GM12874 (cell line): ENCODE data around the gene CFTR.
A peak's percentile ranks its signal among the peaks of the same experiment; 100 is the strongest.

Experiments
- TF ChIP-seq, protein P1 (sequence below): IDR thresholded peaks from 2 replicates; pipeline ENCODE4 v1.5.1; 2011; ENCODE audit warnings: low read depth, mild to moderate bottlenecking, control low read depth, low read length, moderate library complexity; ENCODE audit not compliant: insufficient read depth

Gene CFTR

DNA sequence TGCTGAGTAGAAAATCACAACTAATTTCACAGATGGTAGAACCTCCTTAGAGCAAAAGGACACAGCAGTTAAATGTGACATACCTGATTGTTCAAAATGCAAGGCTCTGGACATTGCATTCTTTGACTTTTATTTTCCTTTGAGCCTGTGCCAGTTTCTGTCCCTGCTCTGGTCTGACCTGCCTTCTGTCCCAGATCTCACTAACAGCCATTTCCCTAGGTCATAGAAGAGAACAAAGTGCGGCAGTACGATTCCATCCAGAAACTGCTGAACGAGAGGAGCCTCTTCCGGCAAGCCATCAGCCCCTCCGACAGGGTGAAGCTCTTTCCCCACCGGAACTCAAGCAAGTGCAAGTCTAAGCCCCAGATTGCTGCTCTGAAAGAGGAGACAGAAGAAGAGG, 186.9 kb downstream of the CFTR start:
- TF ChIP-seq, protein P1, sequence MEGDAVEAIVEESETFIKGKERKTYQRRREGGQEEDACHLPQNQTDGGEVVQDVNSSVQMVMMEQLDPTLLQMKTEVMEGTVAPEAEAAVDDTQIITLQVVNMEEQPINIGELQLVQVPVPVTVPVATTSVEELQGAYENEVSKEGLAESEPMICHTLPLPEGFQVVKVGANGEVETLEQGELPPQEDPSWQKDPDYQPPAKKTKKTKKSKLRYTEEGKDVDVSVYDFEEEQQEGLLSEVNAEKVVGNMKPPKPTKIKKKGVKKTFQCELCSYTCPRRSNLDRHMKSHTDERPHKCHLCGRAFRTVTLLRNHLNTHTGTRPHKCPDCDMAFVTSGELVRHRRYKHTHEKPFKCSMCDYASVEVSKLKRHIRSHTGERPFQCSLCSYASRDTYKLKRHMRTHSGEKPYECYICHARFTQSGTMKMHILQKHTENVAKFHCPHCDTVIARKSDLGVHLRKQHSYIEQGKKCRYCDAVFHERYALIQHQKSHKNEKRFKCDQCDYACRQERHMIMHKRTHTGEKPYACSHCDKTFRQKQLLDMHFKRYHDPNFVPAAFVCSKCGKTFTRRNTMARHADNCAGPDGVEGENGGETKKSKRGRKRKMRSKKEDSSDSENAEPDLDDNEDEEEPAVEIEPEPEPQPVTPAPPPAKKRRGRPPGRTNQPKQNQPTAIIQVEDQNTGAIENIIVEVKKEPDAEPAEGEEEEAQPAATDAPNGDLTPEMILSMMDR: no peak

DNA sequence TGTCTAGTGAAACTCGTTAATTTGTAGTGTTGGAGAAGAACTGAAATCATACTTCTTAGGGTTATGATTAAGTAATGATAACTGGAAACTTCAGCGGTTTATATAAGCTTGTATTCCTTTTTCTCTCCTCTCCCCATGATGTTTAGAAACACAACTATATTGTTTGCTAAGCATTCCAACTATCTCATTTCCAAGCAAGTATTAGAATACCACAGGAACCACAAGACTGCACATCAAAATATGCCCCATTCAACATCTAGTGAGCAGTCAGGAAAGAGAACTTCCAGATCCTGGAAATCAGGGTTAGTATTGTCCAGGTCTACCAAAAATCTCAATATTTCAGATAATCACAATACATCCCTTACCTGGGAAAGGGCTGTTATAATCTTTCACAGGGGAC, 187.6 kb downstream of the CFTR start:
- TF ChIP-seq, protein P1: no peak

DNA sequence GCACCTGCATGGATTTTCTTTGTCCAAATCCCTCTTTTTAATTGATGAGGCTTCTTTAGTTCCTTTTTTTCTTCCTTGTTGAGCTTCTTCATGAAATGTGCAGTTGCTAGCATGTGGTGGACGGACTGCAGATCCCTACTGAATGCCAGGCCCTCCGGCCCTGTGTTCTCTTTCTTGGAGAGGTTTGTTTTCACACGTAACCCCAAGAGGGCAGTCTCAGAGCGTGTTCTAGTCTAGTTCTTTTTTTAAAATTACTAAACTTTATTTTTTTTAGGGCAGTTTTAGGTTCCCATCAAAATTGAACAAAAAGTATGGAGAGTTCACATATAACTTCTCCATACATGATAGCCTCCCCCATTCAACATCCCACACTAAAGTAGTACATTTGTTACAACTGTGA, 190.0 kb downstream of the CFTR start:
- TF ChIP-seq, protein P1: no peak

DNA sequence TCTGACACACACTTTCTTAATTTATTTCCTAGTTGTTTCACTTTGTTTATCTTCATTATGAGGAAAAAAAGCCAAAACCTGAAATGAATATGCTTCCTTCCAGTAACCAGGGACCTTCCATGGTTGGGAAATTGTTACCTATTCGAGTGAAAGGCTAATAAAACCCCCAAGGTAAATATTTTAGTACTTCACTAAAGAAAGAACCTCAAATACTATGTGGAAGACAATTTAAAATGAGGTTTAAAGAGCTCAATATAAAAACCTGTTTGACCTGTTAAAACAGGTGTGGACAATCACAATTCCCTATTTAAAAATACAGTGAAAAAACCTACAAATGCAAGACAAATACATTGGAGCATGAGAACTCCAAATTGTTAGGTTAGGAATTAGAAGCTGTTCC, 192.6 kb downstream of the CFTR start:
- TF ChIP-seq, protein P1: no peak

DNA sequence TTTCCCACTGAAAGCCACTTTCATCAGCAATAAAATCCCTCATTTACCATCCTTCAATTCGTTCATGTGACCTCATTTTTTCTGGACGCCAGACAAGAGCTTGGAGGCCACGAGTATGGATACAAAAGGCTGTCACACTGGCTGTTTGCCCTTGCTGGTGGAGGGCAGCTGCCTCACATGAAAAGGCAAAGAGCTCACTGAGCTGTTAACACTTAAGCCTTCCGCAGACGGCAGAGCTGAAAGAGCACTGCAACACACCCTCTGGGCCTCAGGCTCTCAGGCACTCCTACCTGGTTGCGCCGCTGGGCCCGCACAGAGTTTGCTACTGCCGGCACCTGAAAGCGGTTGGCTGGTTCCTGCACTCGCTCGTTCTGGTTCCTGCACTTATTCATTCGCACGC, 193.5 kb downstream of the CFTR start:
- TF ChIP-seq, protein P1: no peak

DNA sequence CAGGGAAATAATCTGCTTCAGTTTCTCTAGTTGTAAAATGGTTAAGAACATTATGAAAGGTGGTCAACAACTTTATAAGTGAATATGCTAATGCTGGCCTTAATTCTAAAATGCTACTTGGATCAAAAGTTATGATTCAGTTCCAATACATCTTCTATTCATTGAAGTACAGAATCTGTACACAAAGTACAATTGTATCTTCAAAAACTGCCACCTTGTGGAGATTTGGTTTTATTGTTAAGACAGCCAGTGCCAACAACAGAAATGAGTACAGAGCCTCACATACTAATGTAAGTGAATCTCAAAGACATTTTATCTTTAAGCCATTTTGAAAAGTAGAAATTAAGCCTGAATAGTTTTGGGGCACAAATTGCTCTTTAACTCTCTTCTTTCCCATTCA, 194.0 kb downstream of the CFTR start:
- TF ChIP-seq, protein P1: 0 out of 2 replicates have a peak, but pooled peaks have one; percentile 9

DNA sequence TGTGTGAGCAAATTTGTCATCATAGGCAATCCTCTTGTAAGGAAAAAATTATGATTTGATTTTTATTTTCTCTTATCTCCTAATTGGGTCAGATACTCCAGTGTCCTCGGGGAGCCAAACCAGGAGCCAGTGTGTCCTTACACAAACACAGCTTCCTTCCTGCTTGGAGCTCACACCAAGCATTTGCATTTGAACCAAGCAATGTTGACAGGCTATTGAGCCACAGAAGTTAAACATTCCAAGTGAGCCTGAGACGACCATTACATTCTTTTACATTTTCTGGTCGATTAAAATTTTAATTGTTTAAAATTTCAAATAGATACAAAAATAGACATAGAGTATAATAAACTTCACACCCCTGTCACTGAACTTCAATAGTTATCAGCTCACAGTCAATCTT, 194.8 kb downstream of the CFTR start:
- TF ChIP-seq, protein P1: no peak
